Measurements from ENCODE around the gene NELFA.

- TF ChIP-seq CTCF (IDR thresholded peaks at IDR 0.05; ENCODE audit: low read depth, low read length) = no peak
- no peak for TF ChIP-seq EZH2phosphoT487 (IDR thresholded peaks at IDR 0.05; ENCODE audit: low read depth)
These were observed 45.4 kb upstream of the NELFA start for GRCh38 chr4:2054217-2054616.

Measured in OCI-LY3 (cell line).